Activated CD4-positive, alpha-beta T cell treated with anti-CD3 and anti-CD28 coated beads for 4 hours (primary cell): ENCODE measurements around the gene CISD1.

Experiments
- DNase-seq, 2 donors: peaks; one replicate each; pipeline ENCODE4 v3.0.0-alpha.2; 2020

CISD1 gene

DNA sequence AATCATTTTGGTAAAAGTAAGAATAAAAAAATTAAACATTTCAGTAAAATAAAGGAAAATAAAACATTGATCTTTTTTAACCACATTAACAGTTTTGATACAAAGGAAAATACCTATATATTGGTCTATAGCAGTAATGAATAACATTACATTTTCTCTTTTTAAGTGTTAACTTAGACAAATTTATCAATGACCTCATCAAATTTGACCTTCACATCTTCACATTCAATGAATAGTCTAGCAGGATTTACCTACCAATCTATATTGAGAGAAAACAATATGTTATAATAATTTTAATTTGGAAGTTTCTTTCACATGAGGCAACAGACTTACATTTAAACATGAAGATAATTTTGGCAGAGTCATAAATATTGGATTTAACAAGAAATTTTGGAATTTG is 47.9 kb downstream of the CISD1 start:
- DNase-seq = no peak

DNA sequence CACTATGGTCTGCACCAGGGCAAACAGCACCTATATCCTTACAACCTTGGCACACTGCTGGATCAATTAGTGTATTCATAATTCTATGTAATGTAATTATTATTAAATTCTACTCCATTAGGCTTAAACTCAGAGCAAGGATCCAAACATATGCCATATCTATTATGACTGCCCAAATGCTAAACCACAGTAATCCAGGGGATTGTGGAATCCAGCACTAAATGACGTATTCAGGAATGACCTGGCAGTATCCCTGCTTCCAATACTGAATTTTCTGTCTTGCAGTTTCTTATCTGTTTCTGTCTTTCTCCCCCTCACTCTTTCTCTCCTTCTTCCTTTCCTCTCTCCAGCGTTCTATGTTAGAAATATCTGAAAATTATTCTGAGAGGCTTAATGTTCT is 49.4 kb downstream of the CISD1 start:
- no peak for DNase-seq

- DNase-seq = no peak
Observed at GRCh38 chr10:58319599-58319998, 50.6 kb downstream of the CISD1 start.

GRCh38 chr10:58320351-58321049 is 51.5 kb downstream of the CISD1 start:
- DNase-seq = no peak

DNA sequence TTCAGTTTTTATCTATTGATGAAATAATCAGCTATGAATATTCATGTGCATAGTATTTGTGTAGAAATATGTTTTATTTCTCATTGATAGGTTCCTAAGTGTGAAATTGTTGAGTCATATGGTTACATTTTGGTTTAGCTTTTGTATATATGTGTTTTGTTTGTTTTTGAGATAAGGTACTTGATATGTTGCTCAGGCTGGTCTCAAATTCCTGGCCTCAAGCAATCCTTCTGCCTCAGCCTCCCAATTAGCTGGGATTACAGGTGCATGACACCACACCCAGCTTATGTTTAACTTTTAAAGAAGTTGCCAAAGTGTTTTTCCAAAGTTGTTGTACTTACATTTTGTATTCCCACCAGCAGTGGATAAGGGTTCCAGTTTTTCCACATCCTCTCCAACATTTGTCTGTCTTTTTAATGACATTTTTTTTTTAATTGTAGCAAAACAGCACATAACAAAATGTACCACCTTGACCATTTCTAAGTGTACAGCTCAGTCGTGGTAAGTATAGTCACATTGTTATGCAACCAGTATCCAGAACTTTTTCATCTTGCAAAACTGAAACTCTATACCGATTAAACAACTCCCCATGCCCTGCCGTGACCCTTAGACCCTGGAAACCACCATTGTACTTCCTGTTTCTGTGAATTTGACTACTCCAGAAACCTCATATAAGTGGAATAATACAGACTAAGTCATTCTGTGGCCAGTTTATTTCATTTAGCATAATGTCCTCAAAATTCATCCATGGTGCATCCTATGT is 53.3 kb downstream of the CISD1 start:
- no peak for DNase-seq

DNA sequence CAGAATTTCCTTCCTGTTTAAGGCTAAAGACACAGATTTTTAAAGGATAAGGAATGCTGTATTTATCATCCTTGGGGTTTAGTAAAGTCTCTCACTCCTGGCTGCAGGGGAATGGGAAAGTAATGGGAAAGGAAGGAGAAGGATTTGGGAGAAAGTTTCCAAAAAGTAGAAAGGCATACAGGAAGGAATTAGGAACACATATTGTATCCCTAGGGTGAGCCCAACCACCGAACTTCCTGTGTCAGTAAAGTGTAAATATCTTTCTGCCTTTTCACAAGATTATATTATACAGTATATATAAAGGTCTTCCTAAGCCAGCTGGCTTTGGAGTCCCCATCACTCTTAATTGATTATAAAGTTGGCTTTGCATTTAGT is 53.9 kb downstream of the CISD1 start:
- DNase-seq = no peak

DNA sequence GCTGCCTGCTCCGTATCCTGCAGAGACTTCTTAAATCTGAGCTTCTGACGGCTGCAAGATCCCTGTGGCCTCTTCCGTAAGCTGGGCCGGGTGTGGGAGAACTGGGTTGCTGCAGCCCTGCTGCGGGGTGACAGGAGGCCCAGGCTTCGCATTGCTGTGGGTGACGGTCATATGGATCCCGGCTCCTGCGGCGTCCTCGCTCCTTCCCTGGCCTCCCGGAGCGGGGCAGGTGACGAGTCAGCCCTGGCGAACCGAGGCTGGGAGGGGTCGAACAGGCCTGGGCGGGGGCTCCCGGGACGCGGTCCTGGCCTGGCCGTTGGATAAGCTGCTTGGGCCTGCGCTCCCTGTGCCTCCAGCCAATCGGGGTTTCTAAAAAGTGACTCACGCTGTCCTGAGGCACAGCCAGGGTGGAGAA is 58.0 kb downstream of the CISD1 start:
- no peak for DNase-seq

- no peak for DNase-seq
Observed at GRCh38 chr10:58328233-58328632, 59.3 kb downstream of the CISD1 start.

GRCh38 chr10:58330431-58330830 is 61.5 kb downstream of the CISD1 start:
- no peak for DNase-seq

- no peak for DNase-seq
Observed at GRCh38 chr10:58331646-58332045, 62.7 kb downstream of the CISD1 start.

- DNase-seq = peak; percentile 84 to 85
Observed at GRCh38 chr10:58334817-58335305, 65.9 kb downstream of the CISD1 start, which contains the start of gene UBE2D1. Gene UBE2D1, plus strand, starts transcription at chr10:58335006. Its CDS starts 196 bp downstream, at chr10:58335202.

- DNase-seq = peak in 1 of 2 donors; percentile 5
Observed at GRCh38 chr10:58335306-58336005, 66.5 kb downstream of the CISD1 start.

DNA sequence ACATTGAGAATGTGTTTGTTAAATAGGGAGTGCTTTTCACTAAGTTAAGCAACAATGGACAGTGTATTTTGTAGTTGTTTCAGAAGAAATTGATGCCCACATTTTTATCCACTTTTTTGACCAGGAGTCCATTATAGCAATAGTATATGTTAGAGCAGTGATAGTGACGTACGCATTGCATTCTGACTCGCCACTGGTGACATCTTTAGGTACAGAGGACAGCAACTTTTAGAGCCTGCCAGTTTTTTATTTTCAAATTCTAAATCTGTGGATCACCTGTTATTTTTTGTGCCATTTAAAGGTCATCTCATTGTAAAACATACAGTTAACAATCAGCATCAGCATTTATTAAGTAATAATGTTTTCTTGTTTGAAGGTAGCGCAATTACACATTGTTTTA is 67.3 kb downstream of the CISD1 start:
- DNase-seq = no peak
